GM12878 (cell line): ENCODE data around the gene FAM163A. TPM values are rescaled to one million over a fixed set of nuclear protein-coding genes. Genes with fewer than 3 reads are reported as not detected.

ENCODE experiments used
- ATAC-seq: fragments of 200-7000 bp; cut with Tn5 transposase; 3 replicates; pipeline ENCODE4 v1.9.1; 2020; ENCODE audit warnings: mild to moderate bottlenecking, moderate library complexity
- BruUV-seq: library from RNA; stranded (reverse); fragments of 400-500 nt; replicated peaks from 2 replicates; lab custom pipeline; 2021; lab: Mats Ljungman, UMichigan
- CTCF ChIA-PET: fragments of 300-600 bp; sonication (Branson Sonifier 250); formaldehyde crosslinking; extraction: SDS; loops from one replicate; lab custom pipeline; 2021; ENCODE audit warnings: inconsistent platforms; lab: Yijun Ruan, JAX
- POLR2A ChIA-PET: fragments of 350-600 bp; formaldehyde crosslinking; extraction: SDS; loops from one replicate; lab custom pipeline; 2021; ENCODE audit warnings: inconsistent platforms; lab: Charles Lee
- RAD21 ChIA-PET: fragments of 300-600 bp; sonication (Branson Sonifier 250); formaldehyde crosslinking; loops from one replicate; lab custom pipeline; 2023; ENCODE audit warnings: antibody characterized with exemption; ENCODE audit not compliant: unreplicated experiment; lab: Charles Lee
- SMC1A ChIA-PET: fragments of 300-600 bp; sonication (Branson Sonifier 250); formaldehyde crosslinking; loops from one replicate; lab custom pipeline; 2023; ENCODE audit not compliant: unreplicated experiment, uncharacterized antibody; lab: Charles Lee
- DNase-seq: peaks from one replicate; pipeline ENCODE4 v3.0.0-alpha.2; 2011; ENCODE audit warnings: low read depth, low spot score
- FAIRE-seq: peaks from 3 replicates; lab custom pipeline; 2011; peaks lifted over from hg19 to GRCh38; lab: Jason Lieb, UNC
- H2AFZ ChIP-seq: 2 replicates; pipeline ENCODE4 v1.6.0; 2011; ENCODE audit warnings: low read depth, low read length, control low read depth; ENCODE audit not compliant: control insufficient read depth
- H3K27ac ChIP-seq: 2 replicates; pipeline ENCODE4 v1.5.1; 2011; ENCODE audit warnings: control low read depth; ENCODE audit not compliant: control insufficient read depth, insufficient read depth
- H3K27me3 ChIP-seq, 2 experiments: replicated peaks in 1 of 2; 2 replicates each; pipeline versions ENCODE4 v1.6.0 to v1.6.1; 2011; ENCODE audit warnings: low read length in 1 of 2; ENCODE audit not compliant: control insufficient read depth in 2 of 2, insufficient read depth in 2 of 2
- H3K36me3 ChIP-seq, 2 experiments: 2 replicates each; pipeline ENCODE4 v1.5.1; 2011; ENCODE audit warnings: low read length in 1 of 2; ENCODE audit not compliant: control insufficient read depth in 2 of 2, insufficient read depth in 2 of 2
- H3K4me1 ChIP-seq: 2 replicates; pipeline ENCODE4 v1.6.1; 2011; ENCODE audit warnings: mild to moderate bottlenecking, low read length, moderate library complexity, mixed read lengths; ENCODE audit not compliant: control insufficient read depth, insufficient read depth
- H3K4me2 ChIP-seq: 2 replicates; pipeline ENCODE4 v1.6.0; 2011; ENCODE audit warnings: control low read depth; ENCODE audit not compliant: control insufficient read depth, insufficient read depth
- H3K4me3 ChIP-seq: fragments of 200-600 bp; sonication (generic); 2 replicates; pipeline ENCODE4 v1.5.1; 2016
- H3K79me2 ChIP-seq: 2 replicates; pipeline ENCODE4 v1.6.0; 2011; ENCODE audit warnings: low read length; ENCODE audit not compliant: control insufficient read depth, insufficient read depth
- H3K9ac ChIP-seq: 2 replicates; pipeline ENCODE4 v1.8.0; 2011; ENCODE audit warnings: low read length, control low read depth, mixed read lengths; ENCODE audit not compliant: control insufficient read depth, insufficient read depth
- H3K9me3 ChIP-seq: replicated peaks from 3 replicates; pipeline ENCODE4 v1.5.1; 2011; ENCODE audit warnings: mild to moderate bottlenecking, low read length; ENCODE audit not compliant: control insufficient read depth, insufficient read depth
- H4K20me1 ChIP-seq: 2 replicates; pipeline ENCODE4 v1.6.0; 2011; ENCODE audit not compliant: control insufficient read depth, insufficient read depth
- CREB1 ChIP-seq: IDR thresholded peaks from 2 replicates; pipeline ENCODE4 v1.6.1; 2012; ENCODE audit warnings: low read depth, mild to moderate bottlenecking, inconsistent platforms
- PAX5 ChIP-seq: IDR thresholded peaks from 2 replicates; pipeline ENCODE4 v1.6.1; 2011; ENCODE audit warnings: low read depth, low read length, borderline replicate concordance
- TCF12 ChIP-seq: IDR thresholded peaks from 2 replicates; pipeline ENCODE4 v1.6.1; 2011; ENCODE audit warnings: low read depth, mild to moderate bottlenecking, low read length
- WGBS: methylation state at CpG from one replicate; pipeline ENCODE4 v1.1.6; 2016; ENCODE audit warnings: low lambda C conversion rate; ENCODE audit not compliant: insufficient replicate concordance, insufficient coverage; ENCODE audit errors: missing lambda C conversion rate; 5-methylcytosine and 5-hydroxymethylcytosine counted together
- in situ Hi-C: fragments of 300-500 bp; cut with MboI; formaldehyde crosslinking; loops from 9 replicates; pipeline ENCODE4 v1.14.3; 2018; ENCODE audit warnings: mixed read lengths
- intact Hi-C: fragments of 100-400 bp; cut with micrococcal nuclease; formaldehyde crosslinking; loops from one replicate; pipeline ENCODE4 v1.14.2; 2022; ENCODE audit not compliant: unreplicated experiment
- polyA plus RNA-seq, 11 experiments: library from polyadenylated mRNA; depleted of rRNA in 4 of 11; unstranded in 6 of 11; stranded (reverse) in 5 of 11; fragments of >200 nt; fragmentation: Nextera tagmentation in 4 of 11; fragmentation: Illumina TruSeq in 1 of 11; extraction: Ambion mirVana in 4 of 11; extraction: Trizol in 1 of 11; gene quantifications; 1 replicate in 1 of 11; 2 replicates in 10 of 11; pipeline versions ENCODE4 v1.2.1 to v1.2.3, GENCODE V29; 2011 to 2016; ENCODE audit warnings: inconsistent platforms in 2 of 11, missing spikeins in 2 of 11, low read depth in 1 of 11
- total RNA-seq, 4 experiments: library from RNA; depleted of rRNA in 3 of 4; stranded (reverse); fragments of >200 nt in 3 of 4; fragmentation: Illumina TruSeq in 1 of 4; extraction: Trizol in 1 of 4; gene quantifications; 2 replicates each; pipeline versions ENCODE4 v1.2.1 to v1.2.3, GENCODE V29; 2013 to 2021
- TF ChIP-seq, protein P1 (sequence below): fragments of 450-650 bp; IDR thresholded peaks from 2 replicates; pipeline ENCODE4 v1.6.1; 2017; ENCODE audit warnings: mild to moderate bottlenecking, low read depth, inconsistent platforms; ENCODE audit not compliant: poor library complexity, severe bottlenecking

Gene FAM163A
- total and polyA plus RNA-seq, 10 of the 15 experiments (the other 5 are each of a cell fraction or from before 2014, with no cell fraction given): not detected

DNA sequence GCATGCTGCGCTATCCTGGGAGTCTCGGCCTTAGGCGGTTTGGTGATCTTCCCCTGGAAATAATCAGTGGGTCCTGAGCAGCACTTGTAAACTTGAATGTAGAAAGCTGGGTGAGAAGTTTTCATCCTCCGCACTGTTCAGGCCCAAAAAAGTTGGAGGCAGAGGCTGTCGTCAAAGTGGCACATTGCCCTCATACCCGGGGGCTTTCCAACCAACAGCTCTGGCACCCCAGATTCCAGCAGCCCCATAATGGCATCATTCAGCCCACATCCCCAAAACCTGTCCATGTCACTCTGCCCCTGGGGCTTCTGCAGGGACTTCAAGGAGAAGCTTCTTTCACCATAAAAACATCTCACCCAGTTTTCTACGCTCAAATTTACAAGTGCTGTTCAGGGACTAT, 75.2 kb downstream of the FAM163A start:
- WGBS: 65% methylated on average over 7 of the region's 7 CpGs
- TF ChIP-seq CREB1 (no peak), PAX5 (no peak), TCF12 (no peak)
- TF ChIP-seq, protein P1, sequence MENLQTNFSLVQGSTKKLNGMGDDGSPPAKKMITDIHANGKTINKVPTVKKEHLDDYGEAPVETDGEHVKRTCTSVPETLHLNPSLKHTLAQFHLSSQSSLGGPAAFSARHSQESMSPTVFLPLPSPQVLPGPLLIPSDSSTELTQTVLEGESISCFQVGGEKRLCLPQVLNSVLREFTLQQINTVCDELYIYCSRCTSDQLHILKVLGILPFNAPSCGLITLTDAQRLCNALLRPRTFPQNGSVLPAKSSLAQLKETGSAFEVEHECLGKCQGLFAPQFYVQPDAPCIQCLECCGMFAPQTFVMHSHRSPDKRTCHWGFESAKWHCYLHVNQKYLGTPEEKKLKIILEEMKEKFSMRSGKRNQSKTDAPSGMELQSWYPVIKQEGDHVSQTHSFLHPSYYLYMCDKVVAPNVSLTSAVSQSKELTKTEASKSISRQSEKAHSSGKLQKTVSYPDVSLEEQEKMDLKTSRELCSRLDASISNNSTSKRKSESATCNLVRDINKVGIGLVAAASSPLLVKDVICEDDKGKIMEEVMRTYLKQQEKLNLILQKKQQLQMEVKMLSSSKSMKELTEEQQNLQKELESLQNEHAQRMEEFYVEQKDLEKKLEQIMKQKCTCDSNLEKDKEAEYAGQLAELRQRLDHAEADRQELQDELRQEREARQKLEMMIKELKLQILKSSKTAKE: no peak
- CTCF ChIA-PET: interaction anchor here (1.5 to 19.2 kb wide), 3 partner anchors 9 to 361 kb away, joined by 4 to 938 read pairs (median 84); no protein-coding TSS in a partner anchor
- Histone ChIP-seq H3K79me2 (no peaks in the 10 kb centered on the region), H2AFZ (no peak overlapping the region), H3K4me3 (no peak overlapping the region), H3K27ac (no peak overlapping the region), H4K20me1 (no peaks in the 10 kb centered on the region), H3K9me3 (no peaks in the 10 kb centered on the region), H3K27me3 (peaks cover 2 to 8% of the 10 kb centered on the region in 2 experiments; a peak in 3 of 4 replicates), H3K4me2 (no peak overlapping the region), H3K4me1 (peaks cover 10% of the 10 kb centered on the region), H3K9ac (no peak overlapping the region), H3K36me3 (no peaks in the 10 kb centered on the region)
- intact Hi-C loops (no loop called here), in situ Hi-C loops (loop anchor here (25.0 kb wide), 1 partner anchor 731 kb away; the partner anchor contains the start of gene TOR3A)
- SMC1A ChIA-PET: interaction anchor here (1.0 to 2.9 kb wide), 2 partner anchors 8 to 112 kb away, joined by 4 to 16 read pairs; no protein-coding TSS in a partner anchor
- ATAC-seq (no peak), DNase-seq (no peak), FAIRE-seq (no peak)
- RAD21 ChIA-PET: interaction anchor here (1.3 to 2.5 kb wide), 2 partner anchors 9 to 112 kb away, joined by 4 to 8 read pairs; no protein-coding TSS in a partner anchor
- no TSS peak for BruUV-seq
- POLR2A ChIA-PET: interaction anchor here (1.4 kb wide), 1 partner anchor 12 kb away, joined by 3 read pairs; no protein-coding TSS in a partner anchor
